Tibial nerve (tissue), 4 donors: ENCODE results near the gene KIF17.

Experiments used
- CTCF ChIP-seq, 5 experiments: fragments of 200-600 bp in 3 of 5; fragments of 450-650 bp in 2 of 5; sonication (generic) in 3 of 5; IDR thresholded peaks; one replicate each; pipeline ENCODE4 v1.5.1; 2016 to 2019; ENCODE audit warnings: antibody characterized with exemption in 5 of 5, mild to moderate bottlenecking in 3 of 5, moderate library complexity in 2 of 5
- EP300 ChIP-seq, 2 donors: sonication (generic); formaldehyde crosslinking; IDR thresholded peaks; one replicate each; pipeline ENCODE4 v1.6.1; 2017; ENCODE audit warnings: antibody characterized with exemption in 2 of 2, mild to moderate bottlenecking in 1 of 2
- POLR2A ChIP-seq, 2 donors: fragments of 450-650 bp; IDR thresholded peaks; one replicate each; pipeline ENCODE4 v1.6.1; 2017; ENCODE audit warnings: antibody characterized with exemption in 2 of 2, mild to moderate bottlenecking in 2 of 2, moderate library complexity in 2 of 2

- TF ChIP-seq EP300 (IDR thresholded peaks at IDR 0.05) (no peak), CTCF (IDR thresholded peaks at IDR 0.05) (no peak), POLR2A (IDR thresholded peaks at IDR 0.05) (no peak)
Measured at GRCh38 chr1:20723159-20723536, 5.3 kb upstream of the KIF17 start.
